ENCODE measurements around the gene ARPIN.
"Not testable (repeated sequence)": the region's sequence is repeated elsewhere in the genome, so short reads cannot be mapped to it uniquely, and the experiment has no call there.

Gene ARPIN

GRCh38 chr15:89912674-89913396 is at the start of gene ARPIN:
Gene ARPIN, minus strand, starts transcription at chr15:89912952. Its CDS starts 117 bp downstream, at chr15:89912835.
- Histone ChIP-seq H3K27ac (ENCODE audit: low read depth, low read length) (no peak within 1 kb of the TSS), H2AFZ (ENCODE audit: low read depth, low read length, severe bottlenecking) (no peak within 1 kb of the TSS)
- TF ChIP-seq CTCF (IDR thresholded peaks at IDR 0.05; ENCODE audit: insufficient read depth, low read length, poor library complexity, severe bottlenecking): no peak
- TF ChIP-seq EZH2phosphoT487 (conservative IDR thresholded peaks at IDR 0.05; ENCODE audit: low read length): no peak

GRCh38 chr15:89958107-89958805 is 45.5 kb upstream of the ARPIN start:
- H3K9me3 ChIP-seq (ENCODE audit: insufficient read depth, low read length): no peaks in the 10 kb centered on the region
- no peak overlapping the region for H2AFZ ChIP-seq (ENCODE audit: low read depth, low read length, severe bottlenecking)
- H3K27me3 ChIP-seq (ENCODE audit: low read length): no peaks in the 10 kb centered on the region
- no peaks in the 10 kb centered on the region for H4K20me1 ChIP-seq (ENCODE audit: low read depth, low read length)
- H3K4me3 ChIP-seq (ENCODE audit: insufficient read depth, low read length, poor library complexity, severe bottlenecking): no peak overlapping the region
- H3K9me2 ChIP-seq (replicated peaks; ENCODE audit: insufficient read depth, low read length): no peaks in the 10 kb centered on the region
- no peak overlapping the region for H3K9ac ChIP-seq (ENCODE audit: low read length)
- H3K36me3 ChIP-seq (ENCODE audit: low read length): no peaks in the 10 kb centered on the region
- H3K79me2 ChIP-seq (ENCODE audit: insufficient read depth, low read length): no peaks in the 10 kb centered on the region
- no peaks in the 10 kb centered on the region for H3F3A ChIP-seq (ENCODE audit: insufficient read depth)
- no peak overlapping the region for H3K4me2 ChIP-seq (ENCODE audit: low read depth, low read length, poor library complexity, severe bottlenecking)
- no peak overlapping the region for H3K27ac ChIP-seq (ENCODE audit: low read depth, low read length)
- TF ChIP-seq CTCF (IDR thresholded peaks at IDR 0.05; ENCODE audit: insufficient read depth, low read length, poor library complexity, severe bottlenecking) (no peak), EZH2phosphoT487 (conservative IDR thresholded peaks at IDR 0.05; ENCODE audit: low read length) (no peak)

More at GRCh38 chr15:89912674-89913396, at the start of gene ARPIN:
- Histone ChIP-seq H3K4me2 (ENCODE audit: low read depth, low read length, poor library complexity, severe bottlenecking) (no peak within 1 kb of the TSS), H3F3A (ENCODE audit: insufficient read depth) (no peaks in the 10 kb centered on the region), H3K27me3 (ENCODE audit: low read length) (no peaks in the 10 kb centered on the region), H3K36me3 (ENCODE audit: low read length) (no peaks in the 10 kb centered on the region), H3K9me3 (ENCODE audit: insufficient read depth, low read length) (no peaks in the 10 kb centered on the region), H3K4me3 (ENCODE audit: insufficient read depth, low read length, poor library complexity, severe bottlenecking) (no peak within 1 kb of the TSS), H3K9me2 (replicated peaks; ENCODE audit: insufficient read depth, low read length) (no peaks in the 10 kb centered on the region), H3K79me2 (ENCODE audit: insufficient read depth, low read length) (no peaks in the 10 kb centered on the region), H4K20me1 (ENCODE audit: low read depth, low read length) (no peaks in the 10 kb centered on the region), H3K9ac (ENCODE audit: low read length) (no peak within 1 kb of the TSS)

- H3K27ac ChIP-seq (ENCODE audit: low read depth, low read length); H3K9me3 ChIP-seq (ENCODE audit: insufficient read depth, low read length); H4K20me1 ChIP-seq (ENCODE audit: low read depth, low read length); H3K36me3 ChIP-seq (ENCODE audit: low read length); H3K9ac ChIP-seq (ENCODE audit: low read length); H3K9me2 ChIP-seq (replicated peaks; ENCODE audit: insufficient read depth, low read length); H3K79me2 ChIP-seq (ENCODE audit: insufficient read depth, low read length); H3F3A ChIP-seq (ENCODE audit: insufficient read depth); H3K27me3 ChIP-seq (ENCODE audit: low read length); H3K4me3 ChIP-seq (ENCODE audit: insufficient read depth, low read length, poor library complexity, severe bottlenecking); H3K4me2 ChIP-seq (ENCODE audit: low read depth, low read length, poor library complexity, severe bottlenecking); H2AFZ ChIP-seq (ENCODE audit: low read depth, low read length, severe bottlenecking): not testable (repeated sequence)
Measured at GRCh38 chr15:89955449-89955998, 42.8 kb upstream of the ARPIN start.

DNA sequence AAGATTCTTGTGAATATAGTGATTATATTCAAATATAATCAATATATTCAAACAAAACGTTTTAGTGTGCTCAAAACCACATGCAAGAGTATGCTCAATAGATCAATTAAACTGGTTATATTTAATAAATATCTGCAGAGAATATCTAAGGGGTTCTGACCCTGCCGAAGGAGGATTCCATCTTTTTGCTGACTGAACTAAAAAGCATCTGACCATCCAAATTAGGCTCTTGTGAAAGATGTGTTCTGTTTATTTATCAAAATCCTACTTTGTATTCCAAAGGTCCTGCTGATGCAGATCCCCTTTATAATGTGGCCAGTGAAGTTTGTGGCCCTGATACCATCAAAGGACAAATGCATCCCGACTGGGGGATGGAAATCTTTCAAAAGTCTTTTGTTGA is 41.8 kb upstream of the ARPIN start:
- Histone ChIP-seq H3K9ac (ENCODE audit: low read length) (no peak overlapping the region), H3K9me3 (ENCODE audit: insufficient read depth, low read length) (no peaks in the 10 kb centered on the region), H3K9me2 (replicated peaks; ENCODE audit: insufficient read depth, low read length) (no peaks in the 10 kb centered on the region), H3K27ac (ENCODE audit: low read depth, low read length) (no peak overlapping the region), H2AFZ (ENCODE audit: low read depth, low read length, severe bottlenecking) (no peak overlapping the region), H3K4me3 (ENCODE audit: insufficient read depth, low read length, poor library complexity, severe bottlenecking) (no peak overlapping the region), H4K20me1 (ENCODE audit: low read depth, low read length) (no peaks in the 10 kb centered on the region), H3K27me3 (ENCODE audit: low read length) (no peaks in the 10 kb centered on the region), H3K79me2 (ENCODE audit: insufficient read depth, low read length) (no peaks in the 10 kb centered on the region), H3F3A (ENCODE audit: insufficient read depth) (no peaks in the 10 kb centered on the region), H3K4me2 (ENCODE audit: low read depth, low read length, poor library complexity, severe bottlenecking) (no peak overlapping the region), H3K36me3 (ENCODE audit: low read length) (no peaks in the 10 kb centered on the region)
- TF ChIP-seq EZH2phosphoT487 (conservative IDR thresholded peaks at IDR 0.05; ENCODE audit: low read length) (no peak), CTCF (IDR thresholded peaks at IDR 0.05; ENCODE audit: insufficient read depth, low read length, poor library complexity, severe bottlenecking) (no peak)

All from SU-DHL-6 (cell line).